Skeletal muscle tissue (tissue), 4 donors: ENCODE results near the gene FYCO1. TPM values are rescaled to one million over a fixed set of nuclear protein-coding genes. Genes with fewer than 3 reads are reported as not detected.
A peak's percentile ranks its signal among the peaks of the same experiment; 100 is the strongest.

ENCODE experiments used
- H3K27ac ChIP-seq: one replicate; pipeline ENCODE4 v1.7.0; 2013; ENCODE audit warnings: mild to moderate bottlenecking, low read depth, low read length, inconsistent platforms
- H3K27me3 ChIP-seq, 3 donors: one replicate each; pipeline ENCODE4 v1.7.0; 2013; ENCODE audit warnings: low read length in 3 of 3; ENCODE audit not compliant: control insufficient read depth in 3 of 3, insufficient read depth in 3 of 3
- H3K36me3 ChIP-seq, 3 donors: one replicate each; pipeline ENCODE4 v1.7.0; 2013; ENCODE audit warnings: low read length in 3 of 3; ENCODE audit not compliant: control insufficient read depth in 3 of 3, insufficient read depth in 3 of 3
- H3K4me1 ChIP-seq, 3 donors: one replicate each; pipeline ENCODE4 v1.7.0; 2013; ENCODE audit warnings: low read length in 3 of 3, mild to moderate bottlenecking in 3 of 3; ENCODE audit not compliant: control insufficient read depth in 3 of 3, insufficient read depth in 3 of 3
- H3K4me3 ChIP-seq, 3 donors: one replicate each; pipeline ENCODE4 v1.7.0; 2013; ENCODE audit warnings: low read length in 3 of 3
- H3K9ac ChIP-seq, 3 donors: one replicate each; pipeline ENCODE4 v1.7.0; 2013; ENCODE audit warnings: low read length in 3 of 3, mild to moderate bottlenecking in 3 of 3, moderate library complexity in 2 of 3, low read depth in 1 of 3
- H3K9me3 ChIP-seq, 3 donors: one replicate each; pipeline ENCODE4 v1.7.0; 2013; ENCODE audit warnings: low read length in 3 of 3; ENCODE audit not compliant: control insufficient read depth in 3 of 3
- total RNA-seq: library from RNA; depleted of rRNA; stranded (reverse); fragments of >200 nt; gene quantifications from one replicate; pipeline ENCODE4 v1.2.3, GENCODE V29; 2014
- donor health status: Osteomylitis.

Gene FYCO1
- total RNA-seq, 1 donor from 2014 or later = 16.7 TPM

- Histone ChIP-seq H3K27me3 (no peaks in the 10 kb centered on the region), H3K4me1 (peaks cover 36 to 74% (median 38%) of the 10 kb centered on the region in 3 donors), H3K9me3 (no peaks in the 10 kb centered on the region), H3K36me3 (peaks cover 79 to 97% (median 96%) of the 10 kb centered on the region in 3 donors), H3K9ac (peak overlapping the region in 2 of 3 donors; percentile 47 to 72), H3K27ac (peak overlapping the region; percentile 27), H3K4me3 (no peak overlapping the region)
Observed at GRCh38 chr3:45967724-45968123, 27.9 kb downstream of the FYCO1 start.

GRCh38 chr3:45966950-45967640 lies 28.5 kb downstream of the FYCO1 start:
- Histone ChIP-seq H3K27ac (no peak overlapping the region), H3K4me1 (peaks cover 36 to 69% (median 38%) of the 10 kb centered on the region in 3 donors), H3K4me3 (peak overlapping the region in 1 of 3 donors; percentile 19), H3K36me3 (peaks cover 82 to 97% (median 96%) of the 10 kb centered on the region in 3 donors), H3K9ac (peak overlapping the region in 2 of 3 donors; percentile 47 to 72), H3K9me3 (no peaks in the 10 kb centered on the region), H3K27me3 (no peaks in the 10 kb centered on the region)

- H3K27ac ChIP-seq = no peak overlapping the region
- H3K4me3 ChIP-seq = peak overlapping the region in 2 of 3 donors; percentile 19 to 35
- no peaks in the 10 kb centered on the region for H3K27me3 ChIP-seq
- peaks cover 36 to 69% (median 38%) of the 10 kb centered on the region in 3 donors for H3K4me1 ChIP-seq
- no peaks in the 10 kb centered on the region for H3K9me3 ChIP-seq
- peak overlapping the region in 2 of 3 donors; percentile 12 to 72 for H3K9ac ChIP-seq
- peaks cover 87 to 97% (median 96%) of the 10 kb centered on the region in 3 donors for H3K36me3 ChIP-seq
Observed at GRCh38 chr3:45966371-45966791, 29.2 kb downstream of the FYCO1 start.

GRCh38 chr3:45965653-45966052 lies 30.0 kb downstream of the FYCO1 start:
- peak overlapping the region; percentile 11 for H3K27ac ChIP-seq
- peak overlapping the region in 2 of 3 donors; percentile 12 to 72 for H3K9ac ChIP-seq
- no peaks in the 10 kb centered on the region for H3K9me3 ChIP-seq
- peaks cover 92 to 99% (median 99%) of the 10 kb centered on the region in 3 donors for H3K36me3 ChIP-seq
- peaks cover 36 to 69% (median 38%) of the 10 kb centered on the region in 3 donors for H3K4me1 ChIP-seq
- no peaks in the 10 kb centered on the region for H3K27me3 ChIP-seq
- no peak overlapping the region for H3K4me3 ChIP-seq

GRCh38 chr3:45965253-45965652 lies 30.4 kb downstream of the FYCO1 start:
- H3K4me3 ChIP-seq = no peak overlapping the region
- H3K27me3 ChIP-seq = no peaks in the 10 kb centered on the region
- peak overlapping the region; percentile 11 for H3K27ac ChIP-seq
- peaks cover 36 to 66% (median 38%) of the 10 kb centered on the region in 3 donors for H3K4me1 ChIP-seq
- H3K9ac ChIP-seq = peak overlapping the region in 2 of 3 donors; percentile 35 to 72
- no peaks in the 10 kb centered on the region for H3K9me3 ChIP-seq
- H3K36me3 ChIP-seq = peaks cover 95 to 100% (median 99%) of the 10 kb centered on the region in 3 donors

DNA sequence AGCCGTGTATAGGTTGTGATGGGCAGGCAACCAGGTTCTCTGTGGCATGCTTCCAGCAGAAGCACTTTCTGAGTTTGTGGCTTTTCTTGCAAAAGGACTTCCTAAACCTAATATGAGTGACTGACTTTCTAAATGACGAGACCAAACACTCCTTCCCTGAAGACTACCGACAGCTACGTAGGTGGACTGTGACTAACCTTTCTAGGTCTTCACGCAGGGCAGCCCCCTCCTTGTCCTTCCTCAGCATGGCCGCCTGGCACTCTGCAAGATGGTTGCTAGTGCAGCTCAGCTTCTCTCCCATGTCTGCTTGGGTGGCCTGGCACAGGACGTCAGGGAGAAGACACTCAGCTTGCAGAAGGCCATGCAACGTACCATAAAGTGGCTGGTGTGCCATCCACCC lies 31.5 kb downstream of the FYCO1 start:
- Histone ChIP-seq H3K27ac (no peak overlapping the region), H3K4me3 (no peak overlapping the region), H3K36me3 (peaks cover 95 to 100% (median 99%) of the 10 kb centered on the region in 3 donors), H3K27me3 (no peaks in the 10 kb centered on the region), H3K4me1 (peaks cover 36 to 66% (median 48%) of the 10 kb centered on the region in 3 donors), H3K9me3 (no peaks in the 10 kb centered on the region), H3K9ac (peak overlapping the region in 1 of 3 donors; percentile 40)

DNA sequence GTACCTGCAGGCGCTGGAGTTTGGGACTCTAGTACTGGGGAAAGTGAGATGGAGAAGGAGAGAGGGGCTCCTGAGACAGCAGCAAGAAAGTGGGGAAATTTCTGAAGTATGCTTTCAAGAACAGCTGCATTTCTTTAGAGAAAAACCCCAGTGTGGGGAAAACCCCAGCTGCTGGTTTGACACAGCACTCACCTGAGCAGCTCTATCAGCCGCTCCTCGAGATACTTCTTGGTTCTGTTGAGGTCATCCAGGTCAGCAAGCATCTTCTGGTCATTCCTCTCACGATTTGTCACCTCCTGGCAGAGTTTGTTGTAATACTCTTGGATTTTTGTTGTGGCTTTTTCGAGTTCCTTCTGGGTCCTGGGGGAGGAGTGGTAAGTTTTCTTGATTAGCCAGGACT lies 33.6 kb downstream of the FYCO1 start:
- Histone ChIP-seq H3K27ac (no peak overlapping the region), H3K27me3 (no peaks in the 10 kb centered on the region), H3K4me1 (peaks cover 22 to 63% (median 50%) of the 10 kb centered on the region in 3 donors), H3K4me3 (no peak overlapping the region), H3K9ac (no peak overlapping the region), H3K9me3 (no peaks in the 10 kb centered on the region), H3K36me3 (peaks cover 95 to 100% (median 98%) of the 10 kb centered on the region in 3 donors)

- peaks cover 89 to 95% (median 94%) of the 10 kb centered on the region in 3 donors for H3K36me3 ChIP-seq
- H3K4me1 ChIP-seq = peaks cover 4 to 45% (median 33%) of the 10 kb centered on the region in 3 donors
- peak overlapping the region in 1 of 3 donors; percentile 19 for H3K9ac ChIP-seq
- no peak overlapping the region for H3K4me3 ChIP-seq
- H3K27ac ChIP-seq = no peak overlapping the region
- no peaks in the 10 kb centered on the region for H3K27me3 ChIP-seq
- no peaks in the 10 kb centered on the region for H3K9me3 ChIP-seq
Observed at GRCh38 chr3:45960289-45960688, 35.3 kb downstream of the FYCO1 start.

- Histone ChIP-seq H3K9me3 (no peaks in the 10 kb centered on the region), H3K27me3 (no peaks in the 10 kb centered on the region), H3K9ac (peak overlapping the region in 1 of 3 donors; percentile 80), H3K4me1 (peaks cover 2 to 38% (median 28%) of the 10 kb centered on the region in 3 donors), H3K36me3 (peaks cover 89 to 95% (median 94%) of the 10 kb centered on the region in 3 donors), H3K27ac (peak overlapping the region; percentile 82), H3K4me3 (no peak overlapping the region)
Observed at GRCh38 chr3:45959201-45959600, 36.4 kb downstream of the FYCO1 start.

- H3K36me3 ChIP-seq = peaks cover 89 to 95% (median 94%) of the 10 kb centered on the region in 3 donors
- H3K9ac ChIP-seq = peak overlapping the region in 2 of 3 donors; percentile 8 to 80
- peaks cover 2 to 29% (median 28%) of the 10 kb centered on the region in 3 donors for H3K4me1 ChIP-seq
- H3K9me3 ChIP-seq = no peaks in the 10 kb centered on the region
- peak overlapping the region in 1 of 3 donors; percentile 45 for H3K4me3 ChIP-seq
- peak overlapping the region; percentile 82 for H3K27ac ChIP-seq
- H3K27me3 ChIP-seq = no peaks in the 10 kb centered on the region
Observed at GRCh38 chr3:45958321-45958791, 37.3 kb downstream of the FYCO1 start.
